ENCODE results near the gene TBX4. TPM values are rescaled to one million over a fixed set of nuclear protein-coding genes. Genes with fewer than 3 reads are reported as not detected.

TBX4 gene
- polyA plus RNA-seq, 1 experiment, result 0.11 TPM

DNA sequence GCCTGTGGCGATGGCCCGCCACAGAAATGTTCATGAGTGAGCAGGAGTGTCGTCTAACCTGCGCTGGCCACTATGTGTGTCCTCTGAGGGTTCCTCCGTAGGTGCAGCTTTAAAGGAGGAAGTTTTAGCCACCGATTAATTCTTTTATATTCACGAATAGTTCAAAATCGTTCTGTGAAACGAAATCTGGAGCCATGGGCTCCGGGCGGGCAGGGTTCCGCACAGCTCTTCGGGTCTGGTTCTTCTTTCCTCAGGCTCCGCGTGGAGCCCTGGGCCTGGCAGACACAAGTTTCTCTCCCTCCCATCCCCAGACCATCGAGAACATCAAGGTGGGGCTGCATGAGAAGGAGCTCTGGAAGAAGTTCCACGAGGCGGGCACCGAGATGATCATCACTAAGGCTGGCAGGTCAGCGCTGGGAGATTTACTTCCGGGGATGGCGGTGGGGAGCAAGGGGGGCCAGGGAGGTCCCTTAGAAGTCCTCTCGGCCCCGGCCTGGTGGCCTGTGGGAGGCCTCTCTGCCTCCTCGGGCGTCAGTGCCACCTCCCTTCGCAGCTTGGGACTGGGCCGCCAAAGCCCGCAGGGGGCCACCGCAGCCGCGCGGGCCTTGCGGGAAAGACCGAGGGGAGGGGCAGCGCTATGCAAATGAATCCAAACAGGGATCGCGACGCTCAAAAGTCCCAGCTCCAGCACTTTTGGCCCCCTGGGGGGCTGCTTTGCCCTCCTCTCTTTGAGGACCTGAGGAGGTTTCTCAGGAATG is 5.2 kb downstream of the TBX4 start:
- ChIA-PET CTCF (no interaction called here), POLR2A (no interaction called here)
- H3K4me3 ChIP-seq (ENCODE audit: low read depth, low read length), result no peak overlapping the region
- H3K27ac ChIP-seq (ENCODE audit: low read depth, low read length), result no peak overlapping the region
- TF ChIP-seq, protein P1, sequence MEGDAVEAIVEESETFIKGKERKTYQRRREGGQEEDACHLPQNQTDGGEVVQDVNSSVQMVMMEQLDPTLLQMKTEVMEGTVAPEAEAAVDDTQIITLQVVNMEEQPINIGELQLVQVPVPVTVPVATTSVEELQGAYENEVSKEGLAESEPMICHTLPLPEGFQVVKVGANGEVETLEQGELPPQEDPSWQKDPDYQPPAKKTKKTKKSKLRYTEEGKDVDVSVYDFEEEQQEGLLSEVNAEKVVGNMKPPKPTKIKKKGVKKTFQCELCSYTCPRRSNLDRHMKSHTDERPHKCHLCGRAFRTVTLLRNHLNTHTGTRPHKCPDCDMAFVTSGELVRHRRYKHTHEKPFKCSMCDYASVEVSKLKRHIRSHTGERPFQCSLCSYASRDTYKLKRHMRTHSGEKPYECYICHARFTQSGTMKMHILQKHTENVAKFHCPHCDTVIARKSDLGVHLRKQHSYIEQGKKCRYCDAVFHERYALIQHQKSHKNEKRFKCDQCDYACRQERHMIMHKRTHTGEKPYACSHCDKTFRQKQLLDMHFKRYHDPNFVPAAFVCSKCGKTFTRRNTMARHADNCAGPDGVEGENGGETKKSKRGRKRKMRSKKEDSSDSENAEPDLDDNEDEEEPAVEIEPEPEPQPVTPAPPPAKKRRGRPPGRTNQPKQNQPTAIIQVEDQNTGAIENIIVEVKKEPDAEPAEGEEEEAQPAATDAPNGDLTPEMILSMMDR (IDR thresholded peaks at IDR 0.05; ENCODE audit: low read depth, low read length), result no peak
- H3K9me3 ChIP-seq (ENCODE audit: control insufficient read depth, insufficient read depth, low read length), result peaks cover 32% of the 10 kb centered on the region
- peaks cover 80% of the 10 kb centered on the region for H3K27me3 ChIP-seq (ENCODE audit: control insufficient read depth, insufficient read depth, low read length)
- no peak for DNase-seq (ENCODE audit: low read depth, low spot score)

DNA sequence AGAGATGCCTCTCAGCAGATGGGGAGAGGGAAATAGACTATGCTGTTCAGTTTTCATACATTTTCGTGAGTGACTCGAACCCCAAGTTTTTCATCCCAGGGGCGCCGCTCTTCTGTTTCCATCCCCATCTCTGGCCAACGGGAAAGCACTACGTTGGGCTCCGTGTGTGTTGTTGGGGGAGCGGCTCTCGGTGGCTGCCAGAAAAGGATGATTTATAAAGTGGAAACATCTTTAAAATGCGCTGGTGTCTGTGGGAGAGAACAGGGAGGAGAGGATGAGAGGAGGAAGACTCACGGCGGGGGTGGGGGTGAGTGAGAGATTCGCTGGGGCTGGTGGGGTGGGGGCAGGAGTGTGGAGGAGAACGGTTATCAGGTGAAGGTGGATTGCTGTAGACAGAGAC is 5.8 kb downstream of the TBX4 start:
- TF ChIP-seq, protein P1 (IDR thresholded peaks at IDR 0.05; ENCODE audit: low read depth, low read length), result no peak
- H3K4me3 ChIP-seq (ENCODE audit: low read depth, low read length), result no peak overlapping the region
- H3K9me3 ChIP-seq (ENCODE audit: control insufficient read depth, insufficient read depth, low read length), result peaks cover 28% of the 10 kb centered on the region
- no peak for DNase-seq (ENCODE audit: low read depth, low spot score)
- ChIA-PET POLR2A (no interaction called here), CTCF (no interaction called here)
- H3K27me3 ChIP-seq (ENCODE audit: control insufficient read depth, insufficient read depth, low read length), result peaks cover 80% of the 10 kb centered on the region
- H3K27ac ChIP-seq (ENCODE audit: low read depth, low read length), result no peak overlapping the region

DNA sequence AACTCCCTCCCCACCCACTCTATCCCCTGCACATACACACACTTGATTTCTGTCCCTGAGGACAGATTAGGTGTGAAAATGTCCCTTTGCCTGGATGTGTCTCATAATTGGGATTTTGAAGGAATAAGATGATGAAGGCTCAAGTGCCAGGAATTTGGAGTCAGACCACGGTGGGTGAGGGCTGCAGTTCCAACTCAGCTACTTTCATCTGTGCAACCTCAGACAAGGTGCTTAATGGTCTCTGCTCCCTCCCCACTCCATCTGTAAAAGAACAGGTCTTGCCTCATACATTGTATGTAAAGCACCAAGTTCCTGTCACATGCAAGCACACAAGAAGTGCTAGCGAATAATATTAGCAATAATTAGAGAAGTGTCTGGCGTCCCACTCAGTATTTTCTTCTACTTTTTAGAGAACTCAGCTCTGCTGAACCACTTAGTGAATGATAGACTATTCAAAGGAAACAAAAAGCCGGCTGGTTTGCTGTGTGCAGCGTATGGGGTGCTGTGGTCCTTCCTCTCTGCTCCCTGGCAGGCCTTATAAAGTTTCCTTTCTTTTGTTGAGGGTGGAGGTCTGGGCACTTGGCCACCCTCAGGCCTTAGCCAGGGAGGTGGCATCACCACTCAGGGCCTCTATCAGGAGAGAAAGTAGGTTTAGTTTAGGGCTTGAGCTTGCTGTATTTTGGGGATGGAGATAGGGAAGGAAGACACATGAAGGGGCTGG is 6.4 kb downstream of the TBX4 start:
- TF ChIP-seq, protein P1 (IDR thresholded peaks at IDR 0.05; ENCODE audit: low read depth, low read length), result no peak
- Histone ChIP-seq H3K9me3 (ENCODE audit: control insufficient read depth, insufficient read depth, low read length) (peaks cover 28% of the 10 kb centered on the region), H3K4me3 (ENCODE audit: low read depth, low read length) (no peak overlapping the region), H3K27ac (ENCODE audit: low read depth, low read length) (no peak overlapping the region), H3K27me3 (ENCODE audit: control insufficient read depth, insufficient read depth, low read length) (peaks cover 85% of the 10 kb centered on the region)
- no peak for DNase-seq (ENCODE audit: low read depth, low spot score)
- ChIA-PET POLR2A (no interaction called here), CTCF (interaction anchor here (1.0 kb wide), 1 partner anchor 92 kb away, joined by 3 read pairs; no protein-coding TSS in a partner anchor)

DNA sequence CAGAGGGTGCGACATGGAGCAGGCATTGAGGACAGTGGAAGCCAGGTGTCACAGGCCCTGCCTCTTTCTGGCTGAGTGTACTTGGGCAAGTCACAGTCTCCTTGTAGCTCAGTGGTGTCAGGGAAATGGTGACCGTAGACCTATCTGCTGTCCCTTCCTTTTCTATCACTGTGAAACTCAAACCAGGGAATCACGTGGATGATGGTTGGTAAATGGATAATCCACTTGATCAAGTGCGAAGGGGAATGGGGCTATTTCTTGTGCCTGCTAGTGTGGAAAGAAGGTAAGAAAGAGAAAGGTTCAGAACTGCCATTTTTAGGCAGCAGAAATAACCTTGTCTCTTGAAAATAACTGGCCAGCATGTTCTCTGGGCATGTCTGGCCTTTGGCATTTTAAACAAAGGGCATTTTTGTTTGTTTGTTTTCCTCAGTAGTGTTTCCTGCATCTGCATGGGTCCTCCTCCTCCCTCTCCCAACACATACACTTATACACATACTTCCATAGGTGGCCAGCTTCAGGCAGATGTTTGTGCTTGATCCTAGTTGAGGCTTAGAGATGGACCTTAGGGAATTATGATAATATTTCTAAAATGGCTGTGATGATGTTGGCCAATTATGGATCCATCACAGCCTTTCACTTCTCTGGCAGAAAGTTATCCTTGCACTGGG is 7.1 kb downstream of the TBX4 start:
- TF ChIP-seq, protein P1 (IDR thresholded peaks at IDR 0.05; ENCODE audit: low read depth, low read length), result no peak
- DNase-seq (ENCODE audit: low read depth, low spot score), result no peak
- CTCF ChIA-PET, result interaction anchor here (1.0 kb wide), 1 partner anchor 91 kb away, joined by 3 read pairs; no protein-coding TSS in a partner anchor
- peaks cover 78% of the 10 kb centered on the region for H3K27me3 ChIP-seq (ENCODE audit: control insufficient read depth, insufficient read depth, low read length)
- no peak overlapping the region for H3K27ac ChIP-seq (ENCODE audit: low read depth, low read length)
- POLR2A ChIA-PET, result no interaction called here
- H3K9me3 ChIP-seq (ENCODE audit: control insufficient read depth, insufficient read depth, low read length), result peaks cover 28% of the 10 kb centered on the region
- H3K4me3 ChIP-seq (ENCODE audit: low read depth, low read length), result no peak overlapping the region
